Keratinocyte (primary cell): Measurements from ENCODE around the gene NDUFAF4. TPM values are rescaled to one million over a fixed set of nuclear protein-coding genes. Genes with fewer than 3 reads are reported as not detected.

Experiments
- DNase-seq: peaks from one replicate; pipeline ENCODE4 v3.0.0-alpha.2; 2011; ENCODE audit warnings: low read depth, missing footprints, low spot score
- FAIRE-seq: peaks from 2 replicates; lab custom pipeline; 2011; peaks lifted over from hg19 to GRCh38; lab: Jason Lieb, UNC
- H2AFZ ChIP-seq: 2 replicates; pipeline ENCODE4 v1.6.0; 2012; ENCODE audit warnings: low read length, control low read depth, inconsistent platforms; ENCODE audit not compliant: control insufficient read depth
- H3K27ac ChIP-seq: 2 replicates; pipeline ENCODE4 v1.5.1; 2011; ENCODE audit warnings: low read length; ENCODE audit not compliant: control insufficient read depth, insufficient read depth
- H3K27me3 ChIP-seq: 3 replicates; pipeline ENCODE4 v1.6.0; 2011; ENCODE audit warnings: low read length; ENCODE audit not compliant: control insufficient read depth, insufficient read depth; ENCODE audit errors: extremely low read depth
- H3K36me3 ChIP-seq, 2 experiments: 2 replicates in 1 of 2; 3 replicates in 1 of 2; pipeline ENCODE4 v1.5.1; 2011; ENCODE audit warnings: low read length in 2 of 2, mild to moderate bottlenecking in 1 of 2; ENCODE audit not compliant: control insufficient read depth in 2 of 2, insufficient read depth in 2 of 2; ENCODE audit errors: extremely low read depth in 1 of 2
- H3K4me1 ChIP-seq: 3 replicates; pipeline ENCODE4 v1.5.1; 2011; ENCODE audit warnings: low read length; ENCODE audit not compliant: control insufficient read depth, insufficient read depth; ENCODE audit errors: extremely low read depth
- H3K4me2 ChIP-seq: 3 replicates; pipeline ENCODE4 v1.6.0; 2011; ENCODE audit warnings: low read depth, low read length; ENCODE audit not compliant: control insufficient read depth, insufficient read depth; ENCODE audit errors: extremely low read depth
- H3K4me3 ChIP-seq, 3 experiments: fragments of 200-600 bp in 1 of 3; sonication (generic) in 1 of 3; 2 replicates in 2 of 3; 3 replicates in 1 of 3; pipeline ENCODE4 v1.5.1; 2011 to 2016; ENCODE audit warnings: low read length in 3 of 3, mild to moderate bottlenecking in 3 of 3, control low read depth in 2 of 3, inconsistent platforms in 1 of 3, low read depth in 1 of 3, mixed read lengths in 1 of 3, mixed run types in 1 of 3, moderate library complexity in 1 of 3; ENCODE audit not compliant: control insufficient read depth in 2 of 3, insufficient read depth in 2 of 3; ENCODE audit errors: extremely low read depth in 1 of 3
- H3K79me2 ChIP-seq: 2 replicates; pipeline ENCODE4 v1.6.0; 2012; ENCODE audit warnings: low read length; ENCODE audit not compliant: control insufficient read depth, insufficient read depth
- H3K9ac ChIP-seq: 3 replicates; pipeline ENCODE4 v1.6.0; 2011; ENCODE audit warnings: low read length; ENCODE audit not compliant: control insufficient read depth, insufficient read depth; ENCODE audit errors: extremely low read depth
- H3K9me1 ChIP-seq: 3 replicates; pipeline ENCODE4 v1.6.0; 2011; ENCODE audit warnings: low read length; ENCODE audit not compliant: control insufficient read depth, insufficient read depth; ENCODE audit errors: extremely low read depth
- H3K9me3 ChIP-seq: 2 replicates; pipeline ENCODE4 v1.5.1; 2012; ENCODE audit warnings: low read depth, low read length; ENCODE audit not compliant: control insufficient read depth
- H4K20me1 ChIP-seq: 3 replicates; pipeline ENCODE4 v1.6.0; 2011; ENCODE audit warnings: low read length; ENCODE audit not compliant: control insufficient read depth, insufficient read depth; ENCODE audit errors: extremely low read depth
- EZH2 ChIP-seq: IDR thresholded peaks from one replicate; pipeline ENCODE4 v1.6.1; 2012; ENCODE audit warnings: inconsistent platforms, mild to moderate bottlenecking, low read length, moderate library complexity
- dilution Hi-C: fragments of 300-500 bp; cut with MboI; formaldehyde crosslinking; loops from one replicate; pipeline ENCODE4 v1.7.0; 2020; ENCODE audit warnings: low sequenced_read_pairs; ENCODE audit not compliant: extremely low pct_ligation_motif_present
- polyA plus RNA-seq, 5 experiments: library from polyadenylated mRNA; depleted of rRNA in 3 of 5; stranded (reverse) in 3 of 5; stranded (forward) in 1 of 5; unstranded in 1 of 5; fragments of >200 nt; gene quantifications; 1 replicate in 1 of 5; 2 replicates in 3 of 5; 3 replicates in 1 of 5; pipeline versions ENCODE4 v1.2.1 to v1.2.3, GENCODE V29; 2011 to 2012; ENCODE audit warnings: missing spikeins in 2 of 5, low read depth in 1 of 5, low replicate concordance in 1 of 5
- TF ChIP-seq, protein P1 (sequence below), 3 experiments: IDR thresholded peaks in 1 of 3; conservative IDR thresholded peaks in 1 of 3; optimal IDR thresholded peaks in 1 of 3; 2 replicates in 2 of 3; 3 replicates in 1 of 3; pipeline versions ENCODE3 to v1.5.1; 2011; ENCODE audit warnings: low read length in 3 of 3, mild to moderate bottlenecking in 3 of 3, moderate library complexity in 2 of 3, control low read depth in 1 of 3, inconsistent platforms in 1 of 3; ENCODE audit not compliant: insufficient read depth in 2 of 3; ENCODE audit errors: extremely low read depth in 1 of 3

The NDUFAF4 gene
- polyA plus RNA-seq, 1 donor (not counting 4 experiments of a cell fraction or from before 2014, with no cell fraction given), result 68.3 TPM

DNA sequence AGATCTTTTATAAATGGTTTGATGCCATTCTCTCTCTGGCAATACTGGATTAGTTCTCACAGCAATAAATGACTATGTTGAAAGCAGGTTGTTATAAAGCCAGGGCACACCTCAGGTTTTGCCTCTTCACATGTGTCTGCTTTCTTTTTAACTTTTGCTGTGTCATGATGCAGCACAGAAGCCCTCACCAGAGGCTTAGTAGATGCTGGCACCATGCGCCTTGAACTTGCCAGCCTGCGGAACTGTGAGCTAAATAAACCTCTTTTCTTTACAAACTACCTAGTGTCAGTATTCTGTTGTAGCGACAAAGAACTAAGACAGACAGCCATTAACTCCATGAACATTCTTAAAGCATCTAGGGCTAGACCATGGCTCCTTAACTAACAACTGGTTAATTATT lies 45.1 kb downstream of the NDUFAF4 start:
- no peaks in the 10 kb centered on the region for H3K9me1 ChIP-seq
- H4K20me1 ChIP-seq, result no peaks in the 10 kb centered on the region
- H3K27ac ChIP-seq, result no peak overlapping the region
- FAIRE-seq, result no peak
- H3K9ac ChIP-seq, result no peak overlapping the region
- H3K4me3 ChIP-seq, result no peak overlapping the region
- H3K79me2 ChIP-seq, result no peaks in the 10 kb centered on the region
- DNase-seq, result no peak
- no peak overlapping the region for H3K4me2 ChIP-seq
- H3K4me1 ChIP-seq, result no peaks in the 10 kb centered on the region
- TF ChIP-seq, protein P1, sequence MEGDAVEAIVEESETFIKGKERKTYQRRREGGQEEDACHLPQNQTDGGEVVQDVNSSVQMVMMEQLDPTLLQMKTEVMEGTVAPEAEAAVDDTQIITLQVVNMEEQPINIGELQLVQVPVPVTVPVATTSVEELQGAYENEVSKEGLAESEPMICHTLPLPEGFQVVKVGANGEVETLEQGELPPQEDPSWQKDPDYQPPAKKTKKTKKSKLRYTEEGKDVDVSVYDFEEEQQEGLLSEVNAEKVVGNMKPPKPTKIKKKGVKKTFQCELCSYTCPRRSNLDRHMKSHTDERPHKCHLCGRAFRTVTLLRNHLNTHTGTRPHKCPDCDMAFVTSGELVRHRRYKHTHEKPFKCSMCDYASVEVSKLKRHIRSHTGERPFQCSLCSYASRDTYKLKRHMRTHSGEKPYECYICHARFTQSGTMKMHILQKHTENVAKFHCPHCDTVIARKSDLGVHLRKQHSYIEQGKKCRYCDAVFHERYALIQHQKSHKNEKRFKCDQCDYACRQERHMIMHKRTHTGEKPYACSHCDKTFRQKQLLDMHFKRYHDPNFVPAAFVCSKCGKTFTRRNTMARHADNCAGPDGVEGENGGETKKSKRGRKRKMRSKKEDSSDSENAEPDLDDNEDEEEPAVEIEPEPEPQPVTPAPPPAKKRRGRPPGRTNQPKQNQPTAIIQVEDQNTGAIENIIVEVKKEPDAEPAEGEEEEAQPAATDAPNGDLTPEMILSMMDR (optimal IDR thresholded peaks at IDR 0.05 in 1 of 3, IDR thresholded peaks at IDR 0.05 in 1 of 3, conservative IDR thresholded peaks at IDR 0.05 in 1 of 3; ENCODE audit: extremely low read depth in 1 of 3, insufficient read depth in 2 of 3, low read length in 3 of 3), result no peak
- no peak for TF ChIP-seq EZH2
- no peak overlapping the region for H2AFZ ChIP-seq
- dilution Hi-C loops, result no loop called here
- no peaks in the 10 kb centered on the region for H3K27me3 ChIP-seq
- no peaks in the 10 kb centered on the region for H3K9me3 ChIP-seq
- no peaks in the 10 kb centered on the region for H3K36me3 ChIP-seq

DNA sequence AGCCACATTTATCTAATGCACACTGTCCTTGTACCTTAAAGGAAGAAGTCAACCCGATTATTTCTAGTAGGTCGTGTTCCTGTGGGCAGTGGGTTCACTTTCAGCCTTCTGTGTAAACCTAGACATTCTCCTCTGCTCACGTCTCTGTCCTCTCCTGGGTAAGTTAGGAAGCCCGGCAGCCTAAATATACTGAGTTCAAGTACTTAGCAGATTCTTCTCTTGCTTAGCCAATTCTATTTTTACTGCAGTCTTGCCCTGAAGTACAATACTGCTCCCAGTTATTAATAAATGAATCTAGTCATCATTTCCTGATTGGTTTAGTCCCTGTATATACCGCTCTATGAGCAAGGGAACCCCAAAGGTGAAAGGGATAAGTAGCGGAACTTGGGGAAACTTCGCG lies 45.8 kb downstream of the NDUFAF4 start:
- DNase-seq (no peak), FAIRE-seq (no peak)
- H2AFZ ChIP-seq, result no peak overlapping the region
- H3K4me3 ChIP-seq, result no peak overlapping the region
- no peak for TF ChIP-seq EZH2
- TF ChIP-seq, protein P1 (optimal IDR thresholded peaks at IDR 0.05 in 1 of 3, IDR thresholded peaks at IDR 0.05 in 1 of 3, conservative IDR thresholded peaks at IDR 0.05 in 1 of 3; ENCODE audit: extremely low read depth in 1 of 3, insufficient read depth in 2 of 3, low read length in 3 of 3), result no peak
- no peaks in the 10 kb centered on the region for H3K9me3 ChIP-seq
- no peaks in the 10 kb centered on the region for H3K9me1 ChIP-seq
- no peaks in the 10 kb centered on the region for H3K79me2 ChIP-seq
- no peaks in the 10 kb centered on the region for H4K20me1 ChIP-seq
- no peak overlapping the region for H3K9ac ChIP-seq
- no peaks in the 10 kb centered on the region for H3K36me3 ChIP-seq
- dilution Hi-C loops, result no loop called here
- no peak overlapping the region for H3K27ac ChIP-seq
- no peaks in the 10 kb centered on the region for H3K27me3 ChIP-seq
- no peak overlapping the region for H3K4me2 ChIP-seq
- H3K4me1 ChIP-seq, result no peaks in the 10 kb centered on the region
